Panc1 (cell line): ENCODE data around the gene CEACAM20.

Experiments used
- TCF7L2 ChIP-seq: IDR thresholded peaks from 2 replicates; pipeline ENCODE4 v1.6.1; 2011; ENCODE audit warnings: mild to moderate bottlenecking, low read depth, low read length, inconsistent platforms
- TF ChIP-seq, protein P1 (sequence below): fragments of 450-650 bp; IDR thresholded peaks from 2 replicates; pipeline ENCODE4 v1.5.1; 2017; ENCODE audit warnings: mild to moderate bottlenecking

DNA sequence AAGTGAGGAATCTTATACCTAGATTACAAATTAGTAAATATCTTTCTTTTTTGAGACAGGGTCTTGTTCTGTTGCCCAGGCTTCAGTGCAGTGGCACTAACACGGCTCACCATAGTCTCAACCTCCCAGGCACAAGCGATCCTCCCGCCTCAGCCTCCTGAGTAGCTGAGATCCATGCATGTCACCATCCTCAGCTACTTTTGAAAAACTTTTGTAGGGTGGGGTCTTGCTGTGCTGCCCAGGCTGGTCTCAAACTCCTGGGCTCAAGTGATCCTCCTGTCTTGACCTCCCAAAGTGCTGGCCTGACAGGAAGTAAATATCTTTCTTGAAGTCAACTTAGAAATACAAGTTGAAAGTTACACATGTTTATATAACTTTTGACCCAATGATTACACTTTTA lies 20.0 kb upstream of the CEACAM20 start:
- TF ChIP-seq, protein P1, sequence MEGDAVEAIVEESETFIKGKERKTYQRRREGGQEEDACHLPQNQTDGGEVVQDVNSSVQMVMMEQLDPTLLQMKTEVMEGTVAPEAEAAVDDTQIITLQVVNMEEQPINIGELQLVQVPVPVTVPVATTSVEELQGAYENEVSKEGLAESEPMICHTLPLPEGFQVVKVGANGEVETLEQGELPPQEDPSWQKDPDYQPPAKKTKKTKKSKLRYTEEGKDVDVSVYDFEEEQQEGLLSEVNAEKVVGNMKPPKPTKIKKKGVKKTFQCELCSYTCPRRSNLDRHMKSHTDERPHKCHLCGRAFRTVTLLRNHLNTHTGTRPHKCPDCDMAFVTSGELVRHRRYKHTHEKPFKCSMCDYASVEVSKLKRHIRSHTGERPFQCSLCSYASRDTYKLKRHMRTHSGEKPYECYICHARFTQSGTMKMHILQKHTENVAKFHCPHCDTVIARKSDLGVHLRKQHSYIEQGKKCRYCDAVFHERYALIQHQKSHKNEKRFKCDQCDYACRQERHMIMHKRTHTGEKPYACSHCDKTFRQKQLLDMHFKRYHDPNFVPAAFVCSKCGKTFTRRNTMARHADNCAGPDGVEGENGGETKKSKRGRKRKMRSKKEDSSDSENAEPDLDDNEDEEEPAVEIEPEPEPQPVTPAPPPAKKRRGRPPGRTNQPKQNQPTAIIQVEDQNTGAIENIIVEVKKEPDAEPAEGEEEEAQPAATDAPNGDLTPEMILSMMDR = no peak
- no peak for TF ChIP-seq TCF7L2
